Liver (tissue), 9 donors: ENCODE results near the gene IL1RAPL2. TPM values are rescaled to one million over a fixed set of nuclear protein-coding genes. Genes with fewer than 3 reads are reported as not detected.

Experiments used
- DNase-seq: peaks from one replicate; pipeline ENCODE4 v3.0.0-alpha.2; 2017; ENCODE audit warnings: low spot score
- H3K27ac ChIP-seq, 2 donors: one replicate each; pipeline ENCODE4 v1.7.0; 2013; ENCODE audit warnings: inconsistent platforms in 2 of 2, low read length in 2 of 2, control low read depth in 1 of 2, low read depth in 1 of 2, mild to moderate bottlenecking in 1 of 2
- H3K27me3 ChIP-seq, 4 donors: one replicate each; pipeline versions ENCODE4 v1.6.1 to v1.7.0; 2013; ENCODE audit warnings: low read length in 3 of 4, inconsistent platforms in 1 of 4, mild to moderate bottlenecking in 1 of 4, moderate library complexity in 1 of 4; ENCODE audit not compliant: control insufficient read depth in 4 of 4, insufficient read depth in 4 of 4
- H3K36me3 ChIP-seq, 4 donors: one replicate each; pipeline versions ENCODE4 v1.6.1 to v1.7.0; 2013; ENCODE audit warnings: low read length in 3 of 4, mild to moderate bottlenecking in 3 of 4, low read depth in 1 of 4, moderate library complexity in 1 of 4; ENCODE audit not compliant: control insufficient read depth in 4 of 4, insufficient read depth in 3 of 4
- H3K4me1 ChIP-seq, 4 donors: one replicate each; pipeline versions ENCODE4 v1.6.1 to v1.7.0; 2013; ENCODE audit warnings: low read length in 3 of 4, mild to moderate bottlenecking in 3 of 4, moderate library complexity in 1 of 4; ENCODE audit not compliant: control insufficient read depth in 4 of 4, insufficient read depth in 4 of 4
- H3K4me3 ChIP-seq, 3 donors: one replicate each; pipeline versions ENCODE4 v1.6.1 to v1.7.0; 2013; ENCODE audit warnings: low read length in 3 of 3, control low read depth in 1 of 3, low read depth in 1 of 3, mild to moderate bottlenecking in 1 of 3
- H3K9ac ChIP-seq, 2 donors: one replicate each; pipeline ENCODE4 v1.7.0; 2013; ENCODE audit warnings: low read length in 2 of 2, mild to moderate bottlenecking in 2 of 2, moderate library complexity in 2 of 2, control low read depth in 1 of 2, low read depth in 1 of 2
- H3K9me3 ChIP-seq, 4 donors: one replicate each; pipeline versions ENCODE4 v1.6.1 to v1.7.0; 2013; ENCODE audit warnings: low read length in 3 of 4; ENCODE audit not compliant: control insufficient read depth in 4 of 4
- EGR1 ChIP-seq, 2 donors: IDR thresholded peaks; 2 replicates each; pipeline ENCODE4 v1.6.1; 2016 to 2018; ENCODE audit warnings: antibody characterized with exemption in 2 of 2, low read depth in 2 of 2
- FOXA1 ChIP-seq: IDR thresholded peaks from 2 replicates; pipeline ENCODE4 v1.6.1; 2016; ENCODE audit warnings: antibody characterized with exemption
- FOXA2 ChIP-seq: IDR thresholded peaks from 2 replicates; pipeline ENCODE4 v1.6.1; 2016; ENCODE audit warnings: antibody characterized with exemption
- GABPA ChIP-seq, 2 donors: IDR thresholded peaks in 1 of 2; conservative IDR thresholded peaks in 1 of 2; 2 replicates each; pipeline ENCODE4 v1.6.1; 2016; ENCODE audit warnings: antibody characterized with exemption in 2 of 2, mild to moderate bottlenecking in 1 of 2, moderate library complexity in 1 of 2
- HNF4A ChIP-seq, 2 donors: conservative IDR thresholded peaks; 2 replicates each; pipeline ENCODE4 v1.6.1; 2016; ENCODE audit warnings: antibody characterized with exemption in 2 of 2, mild to moderate bottlenecking in 2 of 2
- HNF4G ChIP-seq: IDR thresholded peaks from 2 replicates; pipeline ENCODE4 v1.6.1; 2016; ENCODE audit warnings: antibody characterized with exemption
- JUND ChIP-seq, 2 donors: IDR thresholded peaks; 2 replicates each; pipeline ENCODE4 v1.6.1; 2016; ENCODE audit warnings: antibody characterized with exemption in 2 of 2
- NR2F2 ChIP-seq: IDR thresholded peaks from 2 replicates; pipeline ENCODE4 v1.6.1; 2016; ENCODE audit warnings: antibody characterized with exemption
- RAD21 ChIP-seq, 2 donors: IDR thresholded peaks; 2 replicates each; pipeline ENCODE4 v1.6.1; 2016; ENCODE audit warnings: antibody characterized with exemption in 2 of 2, mild to moderate bottlenecking in 2 of 2
- RXRA ChIP-seq, 2 donors: IDR thresholded peaks; 2 replicates each; pipeline ENCODE4 v1.6.1; 2017 to 2018; ENCODE audit warnings: antibody characterized with exemption in 2 of 2, mild to moderate bottlenecking in 1 of 2
- SP1 ChIP-seq: IDR thresholded peaks from 2 replicates; pipeline ENCODE4 v1.6.1; 2018; ENCODE audit warnings: antibody characterized with exemption, mild to moderate bottlenecking
- TAF1 ChIP-seq: conservative IDR thresholded peaks from 2 replicates; pipeline ENCODE4 v1.6.1; 2016; ENCODE audit warnings: antibody characterized with exemption, mild to moderate bottlenecking
- YY1 ChIP-seq: IDR thresholded peaks from 2 replicates; pipeline ENCODE4 v1.6.1; 2016; ENCODE audit warnings: antibody characterized with exemption, mild to moderate bottlenecking
- WGBS: extraction: QIAGEN DNeasy Blood & Tissue Kit; methylation state at CpG from one replicate; pipeline ENCODE4 v1.1.7; 2013; 5-methylcytosine and 5-hydroxymethylcytosine counted together
- polyA plus RNA-seq, 2 donors: library from polyadenylated mRNA; stranded (reverse) in 1 of 2; unstranded in 1 of 2; fragments of 200-250 nt in 1 of 2; fragments of >200 nt in 1 of 2; fragmentation: Nextera tagmentation in 1 of 2; extraction: Ambion mirVana in 1 of 2; gene quantifications; one replicate each; pipeline versions ENCODE4 v1.2.1 to v1.2.3, GENCODE V29; 2013 to 2015
- total RNA-seq, 2 donors: library from RNA; depleted of rRNA; stranded (reverse); fragments of >200 nt; gene quantifications; one replicate each; pipeline ENCODE4 v1.2.3, GENCODE V29; 2014
- TF ChIP-seq, protein P1 (sequence below): IDR thresholded peaks from 2 replicates; pipeline ENCODE4 v1.6.1; 2016; ENCODE audit warnings: antibody characterized with exemption
- TF ChIP-seq, protein P2 (sequence below): IDR thresholded peaks from 2 replicates; pipeline ENCODE4 v1.6.1; 2016; ENCODE audit warnings: antibody characterized with exemption
- TF ChIP-seq, protein P3 (sequence below): fragments of 150-350 bp; IDR thresholded peaks from 2 replicates; pipeline ENCODE4 v1.5.1; 2017; ENCODE audit warnings: improper control_type of control experiment, low read depth, low read length; ENCODE audit not compliant: missing input control
- TF ChIP-seq, protein P4 (sequence below): IDR thresholded peaks from 2 replicates; pipeline ENCODE4 v1.6.1; 2016; ENCODE audit warnings: antibody characterized with exemption
- TF ChIP-seq, protein P5 (sequence below): IDR thresholded peaks from 2 replicates; pipeline ENCODE4 v1.6.1; 2016; ENCODE audit warnings: antibody characterized with exemption, mild to moderate bottlenecking
- donor health status: healthy.
- donor health status: healthy.
- donor health status: healthy.
- donor health status: healthy.
- donor health status: healthy.

The IL1RAPL2 gene
- total and polyA plus RNA-seq, 4 donors: 0.20 to 1.6 (median 0.91) TPM

GRCh38 chrX:105120463-105120862, 554.5 kb downstream of the IL1RAPL2 start:
- no peaks in the 10 kb centered on the region for H3K36me3 ChIP-seq
- no peak overlapping the region for H3K4me3 ChIP-seq
- DNase-seq: no peak
- H3K9me3 ChIP-seq: no peaks in the 10 kb centered on the region
- no peak overlapping the region for H3K9ac ChIP-seq
- H3K4me1 ChIP-seq: no peaks in the 10 kb centered on the region
- TF ChIP-seq RAD21 (IDR thresholded peaks at IDR 0.05) (no peak), TAF1 (no peak), FOXA2 (no peak), HNF4A (conservative IDR thresholded peaks at IDR 0.05) (no peak), SP1 (no peak), GABPA (IDR thresholded peaks at IDR 0.05 in 1 of 2, conservative IDR thresholded peaks at IDR 0.05 in 1 of 2) (no peak), FOXA1 (no peak), EGR1 (IDR thresholded peaks at IDR 0.05; ENCODE audit: low read depth in 2 of 2) (no peak), HNF4G (no peak), JUND (IDR thresholded peaks at IDR 0.05) (no peak), RXRA (IDR thresholded peaks at IDR 0.05) (no peak), NR2F2 (no peak), YY1 (no peak)
- TF ChIP-seq, protein P1, sequence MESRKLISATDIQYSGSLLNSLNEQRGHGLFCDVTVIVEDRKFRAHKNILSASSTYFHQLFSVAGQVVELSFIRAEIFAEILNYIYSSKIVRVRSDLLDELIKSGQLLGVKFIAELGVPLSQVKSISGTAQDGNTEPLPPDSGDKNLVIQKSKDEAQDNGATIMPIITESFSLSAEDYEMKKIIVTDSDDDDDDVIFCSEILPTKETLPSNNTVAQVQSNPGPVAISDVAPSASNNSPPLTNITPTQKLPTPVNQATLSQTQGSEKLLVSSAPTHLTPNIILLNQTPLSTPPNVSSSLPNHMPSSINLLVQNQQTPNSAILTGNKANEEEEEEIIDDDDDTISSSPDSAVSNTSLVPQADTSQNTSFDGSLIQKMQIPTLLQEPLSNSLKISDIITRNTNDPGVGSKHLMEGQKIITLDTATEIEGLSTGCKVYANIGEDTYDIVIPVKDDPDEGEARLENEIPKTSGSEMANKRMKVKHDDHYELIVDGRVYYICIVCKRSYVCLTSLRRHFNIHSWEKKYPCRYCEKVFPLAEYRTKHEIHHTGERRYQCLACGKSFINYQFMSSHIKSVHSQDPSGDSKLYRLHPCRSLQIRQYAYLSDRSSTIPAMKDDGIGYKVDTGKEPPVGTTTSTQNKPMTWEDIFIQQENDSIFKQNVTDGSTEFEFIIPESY: no peak
- TF ChIP-seq, protein P2, sequence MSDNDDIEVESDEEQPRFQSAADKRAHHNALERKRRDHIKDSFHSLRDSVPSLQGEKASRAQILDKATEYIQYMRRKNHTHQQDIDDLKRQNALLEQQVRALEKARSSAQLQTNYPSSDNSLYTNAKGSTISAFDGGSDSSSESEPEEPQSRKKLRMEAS: no peak
- TF ChIP-seq, protein P3, sequence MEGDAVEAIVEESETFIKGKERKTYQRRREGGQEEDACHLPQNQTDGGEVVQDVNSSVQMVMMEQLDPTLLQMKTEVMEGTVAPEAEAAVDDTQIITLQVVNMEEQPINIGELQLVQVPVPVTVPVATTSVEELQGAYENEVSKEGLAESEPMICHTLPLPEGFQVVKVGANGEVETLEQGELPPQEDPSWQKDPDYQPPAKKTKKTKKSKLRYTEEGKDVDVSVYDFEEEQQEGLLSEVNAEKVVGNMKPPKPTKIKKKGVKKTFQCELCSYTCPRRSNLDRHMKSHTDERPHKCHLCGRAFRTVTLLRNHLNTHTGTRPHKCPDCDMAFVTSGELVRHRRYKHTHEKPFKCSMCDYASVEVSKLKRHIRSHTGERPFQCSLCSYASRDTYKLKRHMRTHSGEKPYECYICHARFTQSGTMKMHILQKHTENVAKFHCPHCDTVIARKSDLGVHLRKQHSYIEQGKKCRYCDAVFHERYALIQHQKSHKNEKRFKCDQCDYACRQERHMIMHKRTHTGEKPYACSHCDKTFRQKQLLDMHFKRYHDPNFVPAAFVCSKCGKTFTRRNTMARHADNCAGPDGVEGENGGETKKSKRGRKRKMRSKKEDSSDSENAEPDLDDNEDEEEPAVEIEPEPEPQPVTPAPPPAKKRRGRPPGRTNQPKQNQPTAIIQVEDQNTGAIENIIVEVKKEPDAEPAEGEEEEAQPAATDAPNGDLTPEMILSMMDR: no peak
- TF ChIP-seq, protein P4, sequence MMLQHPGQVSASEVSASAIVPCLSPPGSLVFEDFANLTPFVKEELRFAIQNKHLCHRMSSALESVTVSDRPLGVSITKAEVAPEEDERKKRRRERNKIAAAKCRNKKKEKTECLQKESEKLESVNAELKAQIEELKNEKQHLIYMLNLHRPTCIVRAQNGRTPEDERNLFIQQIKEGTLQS: no peak
- TF ChIP-seq, protein P5, sequence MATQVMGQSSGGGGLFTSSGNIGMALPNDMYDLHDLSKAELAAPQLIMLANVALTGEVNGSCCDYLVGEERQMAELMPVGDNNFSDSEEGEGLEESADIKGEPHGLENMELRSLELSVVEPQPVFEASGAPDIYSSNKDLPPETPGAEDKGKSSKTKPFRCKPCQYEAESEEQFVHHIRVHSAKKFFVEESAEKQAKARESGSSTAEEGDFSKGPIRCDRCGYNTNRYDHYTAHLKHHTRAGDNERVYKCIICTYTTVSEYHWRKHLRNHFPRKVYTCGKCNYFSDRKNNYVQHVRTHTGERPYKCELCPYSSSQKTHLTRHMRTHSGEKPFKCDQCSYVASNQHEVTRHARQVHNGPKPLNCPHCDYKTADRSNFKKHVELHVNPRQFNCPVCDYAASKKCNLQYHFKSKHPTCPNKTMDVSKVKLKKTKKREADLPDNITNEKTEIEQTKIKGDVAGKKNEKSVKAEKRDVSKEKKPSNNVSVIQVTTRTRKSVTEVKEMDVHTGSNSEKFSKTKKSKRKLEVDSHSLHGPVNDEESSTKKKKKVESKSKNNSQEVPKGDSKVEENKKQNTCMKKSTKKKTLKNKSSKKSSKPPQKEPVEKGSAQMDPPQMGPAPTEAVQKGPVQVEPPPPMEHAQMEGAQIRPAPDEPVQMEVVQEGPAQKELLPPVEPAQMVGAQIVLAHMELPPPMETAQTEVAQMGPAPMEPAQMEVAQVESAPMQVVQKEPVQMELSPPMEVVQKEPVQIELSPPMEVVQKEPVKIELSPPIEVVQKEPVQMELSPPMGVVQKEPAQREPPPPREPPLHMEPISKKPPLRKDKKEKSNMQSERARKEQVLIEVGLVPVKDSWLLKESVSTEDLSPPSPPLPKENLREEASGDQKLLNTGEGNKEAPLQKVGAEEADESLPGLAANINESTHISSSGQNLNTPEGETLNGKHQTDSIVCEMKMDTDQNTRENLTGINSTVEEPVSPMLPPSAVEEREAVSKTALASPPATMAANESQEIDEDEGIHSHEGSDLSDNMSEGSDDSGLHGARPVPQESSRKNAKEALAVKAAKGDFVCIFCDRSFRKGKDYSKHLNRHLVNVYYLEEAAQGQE: no peak
- no peak overlapping the region for H3K27ac ChIP-seq
- 80% methylated on average over 4 of the region's 4 CpGs for WGBS
- H3K27me3 ChIP-seq: peaks cover 0 to 2% (median 0%) of the 10 kb centered on the region in 4 donors
